GM21367 (cell line): ENCODE data around the gene TFEC.

ENCODE experiments used
- ATAC-seq: cut with Tn5 transposase; IDR thresholded peaks from one replicate; pipeline ENCODE4 v1.9.1; 2021; ENCODE audit not compliant: unreplicated experiment

TFEC gene

DNA sequence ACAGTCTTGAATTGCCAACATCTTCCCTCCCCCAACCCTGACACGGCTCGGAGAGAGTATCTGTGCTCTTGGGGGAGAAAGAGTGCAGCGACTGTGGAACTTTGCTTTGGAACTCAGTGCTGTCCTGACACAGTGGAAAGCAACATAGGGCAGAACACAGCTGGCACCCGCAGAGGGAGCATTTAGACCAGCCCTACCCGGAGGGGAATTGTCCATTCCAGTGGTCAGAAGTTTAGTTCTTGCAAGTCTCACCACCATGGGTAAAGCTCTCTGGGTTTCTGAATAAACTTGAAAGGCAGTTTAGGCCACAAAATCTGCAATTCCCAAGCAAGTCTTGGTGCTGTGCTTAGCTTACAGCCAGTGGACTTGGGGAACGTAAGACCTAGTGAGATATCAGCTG is 34.9 kb downstream of the TFEC start:
- ATAC-seq, result no peak

DNA sequence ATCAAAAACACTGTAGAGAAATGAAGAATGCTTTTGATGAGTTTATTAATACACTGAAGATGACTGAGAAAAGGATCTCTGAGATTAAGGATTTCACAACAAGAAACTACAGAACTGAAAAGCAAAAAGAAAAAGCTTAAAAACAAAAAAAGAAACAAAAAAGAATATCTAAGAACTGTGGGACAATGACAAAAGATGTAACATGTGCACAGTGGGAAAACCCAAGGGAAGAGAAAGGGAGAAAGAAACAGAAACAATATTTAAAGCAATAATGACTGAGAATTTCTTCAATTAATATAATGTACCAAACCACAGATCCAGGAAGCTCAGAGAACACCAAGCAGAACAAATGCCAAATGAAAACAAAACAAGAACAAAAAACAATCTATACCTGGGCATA is 42.2 kb downstream of the TFEC start:
- no peak for ATAC-seq

DNA sequence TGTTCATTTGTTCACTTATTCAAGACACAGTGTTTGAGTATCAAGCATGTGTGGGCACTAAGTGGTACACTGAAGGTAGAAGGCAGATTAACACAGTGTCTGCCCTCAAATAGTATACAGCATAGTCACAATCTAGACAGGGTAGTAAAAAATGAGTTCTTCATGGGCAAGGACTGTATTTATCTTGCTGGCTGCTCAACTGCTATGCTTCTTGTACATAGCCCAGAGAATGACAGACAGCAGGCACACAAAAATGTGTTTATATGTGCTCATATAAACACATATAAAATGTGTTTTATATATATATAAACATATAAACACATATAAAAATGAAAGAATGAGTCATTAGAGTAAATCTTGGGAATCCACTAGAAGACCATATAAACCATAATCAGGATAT is 43.1 kb downstream of the TFEC start:
- no peak for ATAC-seq

GRCh38 chr7:115984105-115984504 is 46.5 kb downstream of the TFEC start:
- no peak for ATAC-seq

GRCh38 chr7:115980159-115980558 is 50.4 kb downstream of the TFEC start:
- no peak for ATAC-seq

DNA sequence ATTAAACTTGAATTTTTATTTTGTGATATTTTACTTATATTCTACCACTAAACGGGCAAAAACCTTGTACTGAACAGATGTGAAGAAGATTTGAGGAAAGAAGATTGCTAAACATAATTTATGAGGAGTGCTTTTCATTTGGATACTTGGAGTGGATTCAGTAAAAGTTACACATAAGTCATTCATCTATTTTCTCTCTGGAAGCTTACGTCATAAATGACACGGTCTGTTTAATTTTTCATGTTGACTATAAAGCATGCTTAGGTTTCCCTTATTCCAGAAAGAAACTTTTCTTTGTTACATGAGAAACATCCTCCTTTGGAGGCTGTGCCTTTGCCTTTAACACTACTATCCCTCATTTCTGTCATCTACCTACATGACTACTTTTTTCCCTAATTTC is 53.9 kb downstream of the TFEC start:
- no peak for ATAC-seq

- ATAC-seq, result no peak
Observed at GRCh38 chr7:115975766-115976165, 54.8 kb downstream of the TFEC start.

GRCh38 chr7:115973406-115973805 is 57.2 kb downstream of the TFEC start:
- ATAC-seq, result no peak

GRCh38 chr7:115971506-115971905 is 59.1 kb downstream of the TFEC start:
- ATAC-seq, result no peak

- ATAC-seq, result no peak
Observed at GRCh38 chr7:115968596-115968995, 62.0 kb downstream of the TFEC start.

DNA sequence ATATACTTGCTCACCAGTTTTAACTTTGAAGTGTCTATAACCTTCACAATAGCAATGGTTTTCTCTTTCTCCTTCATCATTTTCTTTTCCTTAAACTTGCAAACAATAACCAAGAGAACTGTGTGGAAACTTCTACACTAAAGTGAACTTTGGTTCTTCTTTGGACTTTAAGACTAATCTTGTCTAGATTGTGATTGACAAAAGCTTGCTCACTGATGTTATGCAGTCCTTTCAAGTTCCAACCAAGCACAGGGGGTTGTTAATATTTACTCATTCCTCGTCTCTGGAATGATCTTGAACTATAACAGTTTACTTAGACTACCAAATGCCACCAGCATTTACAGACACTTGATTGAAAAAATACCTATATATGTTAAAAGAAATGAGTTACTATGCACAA is 62.4 kb downstream of the TFEC start:
- no peak for ATAC-seq

- no peak for ATAC-seq
Observed at GRCh38 chr7:115965796-115966475, 64.6 kb downstream of the TFEC start.

GRCh38 chr7:115965236-115965635 is 65.3 kb downstream of the TFEC start:
- no peak for ATAC-seq

GRCh38 chr7:115964799-115965198 is 65.8 kb downstream of the TFEC start:
- no peak for ATAC-seq

- no peak for ATAC-seq
Observed at GRCh38 chr7:115962340-115962739, 68.2 kb downstream of the TFEC start.

GRCh38 chr7:115953592-115954255 is 76.8 kb downstream of the TFEC start:
- ATAC-seq, result no peak

- no peak for ATAC-seq
Observed at GRCh38 chr7:115952832-115953231, 77.7 kb downstream of the TFEC start.

- no peak for ATAC-seq
Observed at GRCh38 chr7:115951547-115951946, 79.0 kb downstream of the TFEC start.

DNA sequence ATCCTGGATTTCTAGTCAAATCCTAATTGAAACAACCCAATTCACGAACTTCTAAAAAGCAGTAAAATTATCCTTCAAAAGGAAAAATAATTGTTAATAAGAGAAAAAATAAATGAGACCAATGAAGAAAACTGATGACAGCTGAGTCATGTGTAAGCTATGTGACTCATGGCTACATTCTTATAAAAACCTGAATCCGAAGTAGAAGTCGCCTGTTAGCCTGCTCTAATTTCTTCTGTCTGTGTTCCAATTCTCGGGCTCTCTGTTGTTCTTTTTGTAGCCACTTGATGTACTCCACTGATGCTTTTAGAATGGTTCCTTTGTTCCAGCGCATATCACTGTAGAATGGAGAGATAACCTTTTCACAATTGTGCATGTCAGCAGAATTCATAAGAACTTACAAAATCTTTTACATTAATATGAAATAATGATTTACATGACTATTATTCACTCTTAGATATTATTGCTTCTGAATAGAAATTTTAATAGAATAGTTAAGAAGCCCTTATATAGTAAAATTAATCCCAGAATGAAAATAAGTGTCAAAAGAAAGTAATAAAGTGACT is 88.8 kb downstream of the TFEC start:
- ATAC-seq, result no peak

GRCh38 chr7:115940460-115941060 is 90.0 kb downstream of the TFEC start:
- no peak for ATAC-seq

- no peak for ATAC-seq
Observed at GRCh38 chr7:115937960-115938359, 92.6 kb downstream of the TFEC start.

- ATAC-seq, result no peak
Observed at GRCh38 chr7:115933471-115933870, 97.1 kb downstream of the TFEC start.
